Measurements from ENCODE around the gene ATRNL1. TPM values are rescaled to one million over a fixed set of nuclear protein-coding genes. Genes with fewer than 3 reads are reported as not detected.

Gene ATRNL1
- total RNA-seq, 1 experiment from 2014 or later = not detected

GRCh38 chr10:115566867-115567266 is 473.7 kb downstream of the ATRNL1 start:
- no peak overlapping the region for H3K4me3 ChIP-seq (ENCODE audit: low read depth, low read length)
- DNase-seq = no peak
- BruUV-seq (replicated peaks) = no TSS peak
- no peaks in the 10 kb centered on the region for H3K36me3 Mint-ChIP-seq (ENCODE audit: insufficient read depth, unreplicated experiment)
- no peaks in the 10 kb centered on the region for H3K27me3 ChIP-seq (replicated peaks; ENCODE audit: control insufficient read depth, insufficient read depth, low read length)
- H3K27me3 Mint-ChIP-seq (ENCODE audit: insufficient read depth, unreplicated experiment) = no peaks in the 10 kb centered on the region
- H3K27ac Mint-ChIP-seq (ENCODE audit: unreplicated experiment) = no peak overlapping the region
- POLR2A ChIA-PET = no interaction called here
- no peaks in the 10 kb centered on the region for H3K9me3 ChIP-seq
- TF ChIP-seq CTCF (IDR thresholded peaks at IDR 0.05; ENCODE audit: insufficient read depth in 1 of 2, low read depth in 1 of 2, low read length in 1 of 2, severe bottlenecking in 1 of 2, unreplicated experiment in 1 of 2) = no peak
- no peaks in the 10 kb centered on the region for H3K36me3 ChIP-seq (ENCODE audit: control insufficient read depth, insufficient read depth, low read length)
- intact Hi-C loops (cut with micrococcal nuclease; ENCODE audit: unreplicated experiment) = no loop called here
- H3K4me1 Mint-ChIP-seq (ENCODE audit: low read depth, unreplicated experiment) = no peaks in the 10 kb centered on the region
- CTCF ChIA-PET = no interaction called here
- H3K9me3 Mint-ChIP-seq (ENCODE audit: unreplicated experiment) = no peaks in the 10 kb centered on the region
- no peaks in the 10 kb centered on the region for H3K4me1 ChIP-seq
- no peak overlapping the region for H3K4me3 Mint-ChIP-seq (ENCODE audit: unreplicated experiment)

- no peaks in the 10 kb centered on the region for H3K4me1 Mint-ChIP-seq (ENCODE audit: low read depth, unreplicated experiment)
- H3K4me3 Mint-ChIP-seq (ENCODE audit: unreplicated experiment) = no peak overlapping the region
- no peak overlapping the region for H3K27ac Mint-ChIP-seq (ENCODE audit: unreplicated experiment)
- intact Hi-C loops (cut with micrococcal nuclease; ENCODE audit: unreplicated experiment) = loop anchor here (1.0 to 5.0 kb wide), 2 partner anchors 141 to 431 kb away; no protein-coding TSS in a partner anchor
- peak; percentile 50 to 63 for TF ChIP-seq CTCF (IDR thresholded peaks at IDR 0.05; ENCODE audit: insufficient read depth in 1 of 2, low read depth in 1 of 2, low read length in 1 of 2, severe bottlenecking in 1 of 2, unreplicated experiment in 1 of 2)
- ChIA-PET POLR2A (no interaction called here), CTCF (no interaction called here)
- BruUV-seq (replicated peaks) = no TSS peak
- Histone ChIP-seq H3K9me3 (no peaks in the 10 kb centered on the region), H3K27me3 (replicated peaks; ENCODE audit: control insufficient read depth, insufficient read depth, low read length) (no peaks in the 10 kb centered on the region), H3K36me3 (ENCODE audit: control insufficient read depth, insufficient read depth, low read length) (no peaks in the 10 kb centered on the region), H3K4me1 (no peaks in the 10 kb centered on the region), H3K4me3 (ENCODE audit: low read depth, low read length) (no peak overlapping the region)
- H3K27me3 Mint-ChIP-seq (ENCODE audit: insufficient read depth, unreplicated experiment) = no peaks in the 10 kb centered on the region
- peak in 1 of 2 experiments; percentile 40 for DNase-seq
- H3K36me3 Mint-ChIP-seq (ENCODE audit: insufficient read depth, unreplicated experiment) = no peaks in the 10 kb centered on the region
- H3K9me3 Mint-ChIP-seq (ENCODE audit: unreplicated experiment) = no peaks in the 10 kb centered on the region
Observed at GRCh38 chr10:115572740-115573455, 479.7 kb downstream of the ATRNL1 start.

GRCh38 chr10:115580239-115580638 is 487.1 kb downstream of the ATRNL1 start:
- DNase-seq = no peak
- Mint-ChIP-seq H3K27ac (ENCODE audit: unreplicated experiment) (no peak overlapping the region), H3K4me1 (ENCODE audit: low read depth, unreplicated experiment) (no peaks in the 10 kb centered on the region), H3K27me3 (ENCODE audit: insufficient read depth, unreplicated experiment) (no peaks in the 10 kb centered on the region), H3K9me3 (ENCODE audit: unreplicated experiment) (peaks cover 9% of the 10 kb centered on the region), H3K4me3 (ENCODE audit: unreplicated experiment) (no peak overlapping the region), H3K36me3 (ENCODE audit: insufficient read depth, unreplicated experiment) (no peaks in the 10 kb centered on the region)
- CTCF ChIA-PET = no interaction called here
- Histone ChIP-seq H3K4me3 (ENCODE audit: low read depth, low read length) (no peak overlapping the region), H3K9me3 (no peaks in the 10 kb centered on the region), H3K27me3 (replicated peaks; ENCODE audit: control insufficient read depth, insufficient read depth, low read length) (no peaks in the 10 kb centered on the region), H3K36me3 (ENCODE audit: control insufficient read depth, insufficient read depth, low read length) (no peaks in the 10 kb centered on the region), H3K4me1 (no peaks in the 10 kb centered on the region)
- no peak for TF ChIP-seq CTCF (IDR thresholded peaks at IDR 0.05; ENCODE audit: insufficient read depth in 1 of 2, low read depth in 1 of 2, low read length in 1 of 2, severe bottlenecking in 1 of 2, unreplicated experiment in 1 of 2)
- POLR2A ChIA-PET = no interaction called here
- intact Hi-C loops (cut with micrococcal nuclease; ENCODE audit: unreplicated experiment) = no loop called here
- BruUV-seq (replicated peaks) = no TSS peak

Data from Caco-2 (cell line).